PC-3 (cell line): ENCODE data around the gene HCFC1R1.

Source experiments
- CTCF ChIP-seq: fragments of 300-600 bp; sonication (generic); conservative IDR thresholded peaks from 2 replicates; pipeline ENCODE4 v1.5.1; 2017; ENCODE audit warnings: antibody characterized with exemption, low read depth, mild to moderate bottlenecking, low read length
- EZH2 ChIP-seq: fragments of 300-600 bp; sonication (generic); IDR thresholded peaks from one replicate; pipeline ENCODE4 v1.6.1; 2017; ENCODE audit warnings: antibody characterized with exemption, mild to moderate bottlenecking, low read length; ENCODE audit not compliant: unreplicated experiment
- EZH2phosphoT487 ChIP-seq: fragments of 300-600 bp; sonication (generic); IDR thresholded peaks from 2 replicates; pipeline ENCODE4 v1.6.1; 2018; ENCODE audit warnings: mild to moderate bottlenecking, antibody characterized with exemption, low read length, borderline replicate concordance

DNA sequence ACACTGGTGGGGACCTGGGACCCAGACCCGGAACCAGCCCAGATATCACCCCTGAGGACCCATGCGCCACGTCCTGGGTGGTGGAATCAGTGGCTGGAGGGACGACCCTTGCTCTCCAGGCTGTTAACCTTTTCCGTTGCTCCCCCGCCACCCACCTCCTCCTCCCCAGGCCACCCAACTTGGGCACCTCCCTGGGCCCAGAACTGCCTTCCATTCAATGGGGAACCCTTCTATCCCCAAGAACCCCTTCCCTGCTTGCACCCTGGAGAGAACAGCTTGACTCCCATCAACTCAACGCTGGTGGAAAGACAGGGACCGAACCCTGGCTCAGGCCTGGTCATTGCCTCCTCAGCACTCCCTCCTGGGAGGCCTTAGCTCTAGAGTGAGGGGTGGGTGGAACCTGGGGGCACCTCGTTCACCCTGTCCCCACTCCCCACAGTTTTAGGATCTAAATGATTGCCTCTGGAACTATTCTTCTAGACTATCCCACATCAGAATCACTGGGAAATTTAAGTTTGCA, 36.0 kb upstream of the HCFC1R1 start:
- TF ChIP-seq EZH2 (no peak), CTCF (no peak), EZH2phosphoT487 (no peak)
